HFFc6 (cell line): ENCODE measurements around the gene ELF2. TPM values are rescaled to one million over a fixed set of nuclear protein-coding genes. Genes with fewer than 3 reads are reported as not detected.
A peak's percentile ranks its signal among the peaks of the same experiment; 100 is the strongest.
"Not testable (repeated sequence)": the region's sequence is repeated elsewhere in the genome, so short reads cannot be mapped to it uniquely, and the experiment has no call there.

Experiments used
- DNase-seq: peaks from one replicate; pipeline ENCODE4 v3.0.0-alpha.2; 2018
- H3K27ac Mint-ChIP-seq: 2 replicates; pipeline ENCODE4 v1.8.0; 2020; ENCODE audit warnings: mild to moderate bottlenecking, mixed read lengths
- H3K27me3 Mint-ChIP-seq: 2 replicates; pipeline ENCODE4 v1.8.0; 2021; ENCODE audit warnings: mild to moderate bottlenecking, moderate library complexity, mixed read lengths; ENCODE audit not compliant: insufficient read depth
- H3K36me3 Mint-ChIP-seq: 2 replicates; pipeline ENCODE4 v1.8.0; 2021; ENCODE audit warnings: low read depth, mixed read lengths
- H3K4me1 Mint-ChIP-seq: 2 replicates; pipeline ENCODE4 v1.8.0; 2020; ENCODE audit warnings: low read depth, mixed read lengths
- H3K4me3 Mint-ChIP-seq: 2 replicates; pipeline ENCODE4 v1.8.0; 2020; ENCODE audit warnings: mild to moderate bottlenecking, moderate library complexity, mixed read lengths
- H3K9me3 Mint-ChIP-seq: 2 replicates; pipeline ENCODE4 v1.8.0; 2020; ENCODE audit warnings: mild to moderate bottlenecking, mixed read lengths
- CTCF ChIP-seq: fragments of 200-600 bp; sonication (generic); IDR thresholded peaks from 2 replicates; pipeline ENCODE4 v1.5.0; 2021; ENCODE audit warnings: antibody characterized with exemption, mild to moderate bottlenecking
- total RNA-seq, 6 experiments: library from RNA; stranded (reverse); fragmentation: NEBNext Ultra II Directional; extraction: Animal tissue kit (Norgen Biotek cat#: 25700); gene quantifications; 2 replicates in 1 of 6; 3 replicates in 5 of 6; pipeline ENCODE4 v1.2.3, GENCODE V29; 2021

The ELF2 gene
- total RNA-seq, 6 experiments from 2014 or later, result 17.6 to 23.3 (median 21.1) TPM

GRCh38 chr4:139060591-139060990, 116.4 kb downstream of the ELF2 start:
- Mint-ChIP-seq H3K9me3 (no peaks in the 10 kb centered on the region), H3K4me1 (peaks cover 6% of the 10 kb centered on the region), H3K4me3 (no peak overlapping the region), H3K27ac (no peak overlapping the region), H3K27me3 (peaks cover 2% of the 10 kb centered on the region; the same call in 1 of the 2 replicates), H3K36me3 (peaks cover 12% of the 10 kb centered on the region)
- no peak for TF ChIP-seq CTCF
- DNase-seq, result no peak

GRCh38 chr4:139059026-139059425, 118.0 kb downstream of the ELF2 start:
- H3K36me3 Mint-ChIP-seq, result peaks cover 21% of the 10 kb centered on the region
- not testable (repeated sequence) for H3K4me3 Mint-ChIP-seq, H3K9me3 Mint-ChIP-seq, H3K27me3 Mint-ChIP-seq, DNase-seq
- H3K4me1 Mint-ChIP-seq, result peaks cover 21% of the 10 kb centered on the region
- H3K27ac Mint-ChIP-seq, result peak overlapping the region; percentile 45; the same call in 1 of the 2 replicates

GRCh38 chr4:139054791-139055505, 122.1 kb downstream of the ELF2 start:
- peak overlapping the region; percentile 4; the same call in 1 of the 2 replicates for H3K4me3 Mint-ChIP-seq
- no peak for TF ChIP-seq CTCF
- peaks cover 32% of the 10 kb centered on the region for H3K4me1 Mint-ChIP-seq
- peak overlapping the region; percentile 17; the same call in 1 of the 2 replicates for H3K27ac Mint-ChIP-seq
- H3K27me3 Mint-ChIP-seq, result peaks cover 2% of the 10 kb centered on the region; the same call in 1 of the 2 replicates
- H3K9me3 Mint-ChIP-seq, result no peaks in the 10 kb centered on the region
- peak; percentile 3 for DNase-seq
- peaks cover 32% of the 10 kb centered on the region for H3K36me3 Mint-ChIP-seq

GRCh38 chr4:139053909-139054308, 123.1 kb downstream of the ELF2 start:
- H3K36me3 Mint-ChIP-seq, result peaks cover 34% of the 10 kb centered on the region
- H3K27me3 Mint-ChIP-seq, result peaks cover under 1% of the 10 kb centered on the region; the same call in 1 of the 2 replicates

GRCh38 chr4:139050446-139050845, 126.6 kb downstream of the ELF2 start:
- peaks cover 39% of the 10 kb centered on the region for H3K36me3 Mint-ChIP-seq
- no peaks in the 10 kb centered on the region for H3K9me3 Mint-ChIP-seq
- no peak overlapping the region for H3K4me3 Mint-ChIP-seq
- TF ChIP-seq CTCF, result no peak
- H3K27me3 Mint-ChIP-seq, result no peaks in the 10 kb centered on the region
- H3K4me1 Mint-ChIP-seq, result peaks cover 37% of the 10 kb centered on the region
- peak overlapping the region; percentile 53 for H3K27ac Mint-ChIP-seq
- DNase-seq, result no peak

More at GRCh38 chr4:139053909-139054308, 123.1 kb downstream of the ELF2 start:
- DNase-seq, result no peak
- H3K9me3 Mint-ChIP-seq, result no peaks in the 10 kb centered on the region
- TF ChIP-seq CTCF, result no peak
- H3K27ac Mint-ChIP-seq, result no peak overlapping the region; the same call in 1 of the 2 replicates
- H3K4me3 Mint-ChIP-seq, result no peak overlapping the region
- peaks cover 40% of the 10 kb centered on the region for H3K4me1 Mint-ChIP-seq

GRCh38 chr4:139048026-139048425, 129.0 kb downstream of the ELF2 start:
- DNase-seq, result no peak
- H3K4me1 Mint-ChIP-seq, result peaks cover 20% of the 10 kb centered on the region
- no peak overlapping the region for H3K4me3 Mint-ChIP-seq
- peaks cover 39% of the 10 kb centered on the region for H3K36me3 Mint-ChIP-seq
- H3K9me3 Mint-ChIP-seq, result no peaks in the 10 kb centered on the region
- TF ChIP-seq CTCF, result no peak
- H3K27me3 Mint-ChIP-seq, result no peaks in the 10 kb centered on the region
- H3K27ac Mint-ChIP-seq, result no peak overlapping the region
